Measurements from ENCODE around the gene NDUFV3. TPM values are rescaled to one million over a fixed set of nuclear protein-coding genes. Genes with fewer than 3 reads are reported as not detected.

The NDUFV3 gene
- total and polyA plus RNA-seq, 2 donors (not counting 3 experiments of a cell fraction or from before 2014, with no cell fraction given) = 13.4 to 45.7 TPM

GRCh38 chr21:42859891-42860230, 33.2 kb upstream of the NDUFV3 start:
- intact Hi-C loops (cut with micrococcal nuclease) = no loop called here
- Histone ChIP-seq H3K9me1 (replicated peaks; ENCODE audit: control insufficient read depth, extremely low read depth, insufficient read depth, low read length) (no peaks in the 10 kb centered on the region), H3K79me2 (ENCODE audit: control insufficient read depth, insufficient read depth, low read length) (peaks cover 56% of the 10 kb centered on the region), H4K20me1 (replicated peaks; ENCODE audit: control insufficient read depth, extremely low read depth, insufficient read depth, low read length) (no peaks in the 10 kb centered on the region), H3K9me3 (replicated peaks; ENCODE audit: control insufficient read depth, insufficient read depth, low read length) (no peaks in the 10 kb centered on the region), H3K4me1 (ENCODE audit: control insufficient read depth, extremely low read depth, insufficient read depth, low read length) (peaks cover 16% of the 10 kb centered on the region), H3K4me2 (ENCODE audit: insufficient read depth, low read length) (no peak overlapping the region), H2AFZ (ENCODE audit: low read depth, low read length) (no peak overlapping the region), H3K4me3 (replicated peaks in 1 of 3; ENCODE audit: insufficient read depth in 1 of 3, low read depth in 1 of 3, low read length in 3 of 3) (no peak overlapping the region), H3K27ac (ENCODE audit: insufficient read depth, low read depth, low read length) (no peak overlapping the region), H3K36me3 (ENCODE audit: control insufficient read depth in 2 of 2, extremely low read depth in 1 of 2, insufficient read depth in 2 of 2, low read length in 2 of 2) (peaks cover 13 to 43% of the 10 kb centered on the region in 2 experiments), H3K27me3 (ENCODE audit: control insufficient read depth in 2 of 2, insufficient read depth in 2 of 2, low read length in 2 of 2) (no peaks in the 10 kb centered on the region), H3K9ac (replicated peaks; ENCODE audit: extremely low read depth, insufficient read depth, low read length) (no peak overlapping the region)
- TF ChIP-seq, protein P1, sequence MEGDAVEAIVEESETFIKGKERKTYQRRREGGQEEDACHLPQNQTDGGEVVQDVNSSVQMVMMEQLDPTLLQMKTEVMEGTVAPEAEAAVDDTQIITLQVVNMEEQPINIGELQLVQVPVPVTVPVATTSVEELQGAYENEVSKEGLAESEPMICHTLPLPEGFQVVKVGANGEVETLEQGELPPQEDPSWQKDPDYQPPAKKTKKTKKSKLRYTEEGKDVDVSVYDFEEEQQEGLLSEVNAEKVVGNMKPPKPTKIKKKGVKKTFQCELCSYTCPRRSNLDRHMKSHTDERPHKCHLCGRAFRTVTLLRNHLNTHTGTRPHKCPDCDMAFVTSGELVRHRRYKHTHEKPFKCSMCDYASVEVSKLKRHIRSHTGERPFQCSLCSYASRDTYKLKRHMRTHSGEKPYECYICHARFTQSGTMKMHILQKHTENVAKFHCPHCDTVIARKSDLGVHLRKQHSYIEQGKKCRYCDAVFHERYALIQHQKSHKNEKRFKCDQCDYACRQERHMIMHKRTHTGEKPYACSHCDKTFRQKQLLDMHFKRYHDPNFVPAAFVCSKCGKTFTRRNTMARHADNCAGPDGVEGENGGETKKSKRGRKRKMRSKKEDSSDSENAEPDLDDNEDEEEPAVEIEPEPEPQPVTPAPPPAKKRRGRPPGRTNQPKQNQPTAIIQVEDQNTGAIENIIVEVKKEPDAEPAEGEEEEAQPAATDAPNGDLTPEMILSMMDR (IDR thresholded peaks at IDR 0.05; ENCODE audit: extremely low read depth in 1 of 2, insufficient read depth in 1 of 2, low read depth in 1 of 2, low read length in 2 of 2) = no peak
- no peak for TF ChIP-seq FOS (IDR thresholded peaks at IDR 0.05; ENCODE audit: borderline replicate concordance, insufficient read depth, low read length)
- DNase-seq (ENCODE audit: low read depth, low spot score) = no peak
- ChIA-PET POLR2A (no interaction called here), CTCF (no interaction called here)
- dilution Hi-C loops (cut with MboI; ENCODE audit: extremely low pct_ligation_motif_present, low sequenced_read_pairs) = no loop called here
- BruUV-seq (replicated peaks) = no TSS peak
- no peak for FAIRE-seq

- FAIRE-seq (no peak), DNase-seq (ENCODE audit: low read depth, low spot score) (no peak)
- Histone ChIP-seq H3K79me2 (ENCODE audit: control insufficient read depth, insufficient read depth, low read length) (peaks cover 61% of the 10 kb centered on the region), H3K4me3 (replicated peaks in 1 of 3; ENCODE audit: insufficient read depth in 1 of 3, low read depth in 1 of 3, low read length in 3 of 3) (no peak overlapping the region), H4K20me1 (replicated peaks; ENCODE audit: control insufficient read depth, extremely low read depth, insufficient read depth, low read length) (no peaks in the 10 kb centered on the region), H3K9ac (replicated peaks; ENCODE audit: extremely low read depth, insufficient read depth, low read length) (no peak overlapping the region), H3K27me3 (ENCODE audit: control insufficient read depth in 2 of 2, insufficient read depth in 2 of 2, low read length in 2 of 2) (no peaks in the 10 kb centered on the region), H3K27ac (ENCODE audit: insufficient read depth, low read depth, low read length) (no peak overlapping the region), H2AFZ (ENCODE audit: low read depth, low read length) (no peak overlapping the region), H3K4me1 (ENCODE audit: control insufficient read depth, extremely low read depth, insufficient read depth, low read length) (peaks cover 16% of the 10 kb centered on the region), H3K4me2 (ENCODE audit: insufficient read depth, low read length) (no peak overlapping the region), H3K9me3 (replicated peaks; ENCODE audit: control insufficient read depth, insufficient read depth, low read length) (no peaks in the 10 kb centered on the region), H3K36me3 (ENCODE audit: control insufficient read depth in 2 of 2, extremely low read depth in 1 of 2, insufficient read depth in 2 of 2, low read length in 2 of 2) (peaks cover 13 to 41% of the 10 kb centered on the region in 2 experiments), H3K9me1 (replicated peaks; ENCODE audit: control insufficient read depth, extremely low read depth, insufficient read depth, low read length) (no peaks in the 10 kb centered on the region)
- intact Hi-C loops (cut with micrococcal nuclease) = no loop called here
- ChIA-PET POLR2A (no interaction called here), CTCF (no interaction called here)
- TF ChIP-seq MAX (IDR thresholded peaks at IDR 0.05; ENCODE audit: insufficient read depth, insufficient read length) (no peak), GATA2 (IDR thresholded peaks at IDR 0.05; ENCODE audit: insufficient read depth, insufficient read length, low read depth, low read length) (no peak), POLR2A (IDR thresholded peaks at IDR 0.05; ENCODE audit: low read depth, low read length) (no peak), MYC (IDR thresholded peaks at IDR 0.05; ENCODE audit: low read depth, low read length) (no peak), JUN (IDR thresholded peaks at IDR 0.05; ENCODE audit: borderline replicate concordance, insufficient read depth, insufficient read length, low read depth) (no peak), POLR2AphosphoS5 (IDR thresholded peaks at IDR 0.05; ENCODE audit: insufficient read depth, low read depth, low read length) (no peak), FOS (IDR thresholded peaks at IDR 0.05; ENCODE audit: borderline replicate concordance, insufficient read depth, low read length) (no peak), EZH2 (IDR thresholded peaks at IDR 0.05; ENCODE audit: borderline replicate concordance, low read depth, low read length, severe bottlenecking) (no peak)
- TF ChIP-seq, protein P1 (IDR thresholded peaks at IDR 0.05; ENCODE audit: extremely low read depth in 1 of 2, insufficient read depth in 1 of 2, low read depth in 1 of 2, low read length in 2 of 2) = no peak
- dilution Hi-C loops (cut with MboI; ENCODE audit: extremely low pct_ligation_motif_present, low sequenced_read_pairs) = no loop called here
- no TSS peak for BruUV-seq (replicated peaks)
Measured at GRCh38 chr21:42860345-42860744, 32.8 kb upstream of the NDUFV3 start.
